Hypothalamus (tissue), 51 donors: ENCODE data around the gene MTERF1.

Source experiments
- DNase-seq, 51 donors: peaks; one replicate each; lab custom pipeline; 2025; lab: John Stamatoyannopoulos, UW

The MTERF1 gene

DNA sequence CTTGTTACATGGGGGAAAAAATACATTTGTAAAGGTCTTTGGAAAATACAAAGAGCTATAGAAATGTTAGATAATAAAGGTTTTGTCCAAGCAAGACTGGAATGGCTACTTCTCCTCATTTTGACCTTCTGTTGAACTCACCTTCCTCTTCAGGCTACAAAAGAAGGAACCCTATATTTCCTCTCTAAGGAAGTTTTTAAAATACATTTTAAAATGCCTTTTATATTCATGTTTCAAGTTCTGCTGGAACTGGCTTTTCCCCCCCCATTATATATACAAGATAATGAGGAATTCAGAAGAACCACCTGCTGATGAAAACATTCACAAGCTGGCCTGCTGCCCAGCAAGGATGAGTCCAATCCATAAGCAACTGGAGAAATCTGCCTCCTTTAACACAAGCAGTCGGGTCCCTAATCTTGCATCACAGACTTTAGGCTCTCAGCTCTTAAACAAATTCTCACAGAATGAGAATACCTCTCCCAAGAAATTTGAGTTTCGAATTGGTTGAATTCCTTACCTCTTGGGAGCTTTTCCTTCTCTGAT is 44.6 kb downstream of the MTERF1 start:
- no peak for DNase-seq

DNA sequence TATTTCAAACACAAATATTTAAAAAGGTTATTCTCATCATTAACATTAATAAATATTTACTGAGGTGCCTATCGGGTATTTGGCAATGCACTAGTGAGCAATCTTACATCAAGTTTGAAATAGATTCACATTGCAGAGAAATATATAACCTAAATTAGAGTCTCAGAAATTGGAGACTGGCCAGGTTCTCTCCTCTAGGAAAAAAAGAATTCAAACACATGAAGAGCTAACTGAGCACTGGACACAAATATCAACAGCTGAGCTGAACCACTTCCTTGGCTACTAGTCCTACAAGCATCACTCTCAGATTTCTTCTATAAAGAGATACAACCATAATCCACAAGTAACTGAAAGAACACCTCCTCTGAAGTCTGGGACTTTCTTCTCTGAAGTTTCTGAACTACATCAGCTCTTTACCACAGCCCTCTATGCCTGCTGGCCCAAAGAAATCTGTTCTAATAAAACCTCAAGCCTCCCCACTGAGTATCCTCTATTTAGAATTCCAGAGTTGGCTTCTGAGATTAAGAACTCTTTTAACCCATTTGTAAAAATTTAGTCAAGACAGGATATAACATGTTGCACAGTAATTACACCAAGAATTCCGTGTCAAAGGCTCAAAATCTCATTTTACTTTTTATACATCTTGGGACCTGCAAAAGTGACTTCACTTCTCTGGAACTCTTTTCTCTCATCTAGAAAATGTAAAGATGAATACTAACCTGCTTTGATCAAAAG is 45.2 kb downstream of the MTERF1 start:
- DNase-seq: no peak

DNA sequence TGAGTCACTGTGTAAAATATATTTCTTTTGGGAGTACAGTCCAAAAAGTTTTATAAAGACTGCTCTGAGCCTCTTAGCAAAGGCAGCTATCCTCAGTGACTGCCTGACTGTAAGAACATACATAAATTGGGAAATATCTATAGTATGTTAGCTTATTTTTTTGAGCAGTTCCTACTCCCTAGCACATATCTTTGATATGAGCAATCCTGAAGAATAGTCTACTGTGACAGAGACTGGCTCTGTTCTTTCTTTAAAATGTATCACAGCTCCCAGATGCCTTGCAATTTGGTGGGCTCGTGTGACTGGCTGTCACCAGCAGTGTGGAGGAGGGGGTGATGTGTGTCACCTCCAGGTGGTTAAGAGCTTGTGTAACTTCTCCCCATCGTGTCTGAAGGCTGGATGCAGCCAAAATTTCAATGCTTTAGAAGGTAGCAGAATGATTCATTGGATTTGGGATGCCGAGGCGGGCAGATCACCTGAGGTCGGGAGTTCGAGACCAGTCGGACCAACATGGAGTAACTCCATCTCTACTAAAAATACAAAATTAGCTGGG is 47.9 kb downstream of the MTERF1 start:
- DNase-seq: no peak

DNA sequence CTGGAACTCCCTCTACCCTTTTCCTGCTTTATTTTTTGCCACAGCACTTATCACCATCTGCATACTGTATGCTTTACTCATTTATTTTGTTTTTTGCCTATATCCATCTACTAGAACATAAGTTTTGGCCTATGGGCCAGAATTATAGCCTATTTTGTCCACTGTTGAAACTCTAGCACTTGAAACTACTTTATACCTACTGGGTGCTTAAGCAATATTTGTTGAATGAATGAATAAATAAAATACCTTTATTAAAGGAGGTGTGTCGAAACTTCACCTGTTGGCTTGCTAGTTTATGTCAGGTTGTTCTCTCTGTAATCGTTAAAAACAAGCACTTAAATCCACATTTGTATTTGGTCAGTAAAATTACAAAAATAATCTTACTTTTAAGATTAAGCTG is 53.3 kb downstream of the MTERF1 start:
- no peak for DNase-seq

- no peak for DNase-seq
Measured at GRCh38 chr7:91826377-91826776, 54.1 kb downstream of the MTERF1 start.

GRCh38 chr7:91824201-91824600 is 56.3 kb downstream of the MTERF1 start:
- no peak for DNase-seq
